AG04450 (cell line): Measurements from ENCODE around the gene GRK2. TPM values are rescaled to one million over a fixed set of nuclear protein-coding genes. Genes with fewer than 3 reads are reported as not detected.

Experiments used
- CTCF ChIA-PET: fragments of 300-600, 350-600 bp; formaldehyde crosslinking; extraction: SDS; loops from one replicate; lab custom pipeline; 2022; ENCODE audit warnings: antibody characterized with exemption, inconsistent platforms; lab: Charles Lee
- POLR2A ChIA-PET: fragments of 350-600 bp; formaldehyde crosslinking; extraction: SDS; loops from one replicate; lab custom pipeline; 2021; ENCODE audit warnings: antibody characterized with exemption, inconsistent platforms; lab: Yijun Ruan, JAX
- DNase-seq: peaks from one replicate; pipeline ENCODE4 v3.0.0-alpha.2; 2011; ENCODE audit warnings: low read depth, low spot score
- H3K27ac ChIP-seq: one replicate; pipeline ENCODE4 v1.5.1; 2012; ENCODE audit warnings: low read depth, low read length, control low read depth
- H3K27me3 ChIP-seq: one replicate; pipeline ENCODE4 v1.6.0; 2012; ENCODE audit warnings: low read length; ENCODE audit not compliant: control insufficient read depth, insufficient read depth
- H3K4me3 ChIP-seq: 2 replicates; pipeline ENCODE4 v1.5.1; 2011; ENCODE audit warnings: mild to moderate bottlenecking, low read depth, low read length, control low read depth
- H3K9me3 ChIP-seq: 2 replicates; pipeline ENCODE4 v1.5.1; 2012; ENCODE audit warnings: low read length; ENCODE audit not compliant: control insufficient read depth, insufficient read depth
- CTCF ChIP-seq: IDR thresholded peaks from 2 replicates; pipeline ENCODE4 v1.5.1; 2011; ENCODE audit warnings: low read depth, low read length, control low read depth, inconsistent platforms
- polyA plus RNA-seq: library from polyadenylated mRNA; depleted of rRNA; stranded (reverse); fragments of >200 nt; gene quantifications from 2 replicates; pipeline ENCODE4 v1.2.3, GENCODE V29; 2011

The GRK2 gene
- polyA plus RNA-seq, 1 experiment: 17.3 TPM

- peak; percentile 19; the same call in 1 of the 2 replicates for TF ChIP-seq CTCF
- CTCF ChIA-PET: interaction anchor here (0.8 to 1.4 kb wide), 5 partner anchors 23 to 186 kb away, joined by 3 to 6 read pairs (median 3); no protein-coding TSS in a partner anchor
- H3K4me3 ChIP-seq: peak overlapping the region; percentile 94
- POLR2A ChIA-PET: interaction anchor here (0.7 to 1.8 kb wide), 14 partner anchors 9 to 184 kb away, joined by 3 to 12 read pairs (median 4); partner anchors contain the start of genes ANKRD13D, CLCF1, KDM2A and PPP1CA
- peak; percentile 97 for DNase-seq
- no peaks in the 10 kb centered on the region for H3K9me3 ChIP-seq
- peak overlapping the region; percentile 96 for H3K27ac ChIP-seq
- no peaks in the 10 kb centered on the region for H3K27me3 ChIP-seq
Measured at GRCh38 chr11:67239783-67240575, 26.3 kb upstream of the GRK2 start.

GRCh38 chr11:67240576-67241389 is 25.5 kb upstream of the GRK2 start:
- peak; percentile 38 for DNase-seq
- H3K27me3 ChIP-seq: no peaks in the 10 kb centered on the region
- H3K4me3 ChIP-seq: peak overlapping the region; percentile 94
- H3K9me3 ChIP-seq: no peaks in the 10 kb centered on the region
- TF ChIP-seq CTCF: 0 out of 2 replicates have a peak, but pooled peaks have one; percentile 8
- ChIA-PET CTCF (interaction anchor here (1.0 kb wide), 1 partner anchor 21 kb away, joined by 3 read pairs; no protein-coding TSS in a partner anchor), POLR2A (interaction anchor here (0.5 to 1.8 kb wide), 8 partner anchors 10 to 397 kb away, joined by 3 to 12 read pairs (median 6); partner anchors contain the start of genes CLCF1, KDM2A and SSH3)
- H3K27ac ChIP-seq: peak overlapping the region; percentile 96

- no peak for DNase-seq
- CTCF ChIA-PET: interaction anchor here (1.4 kb wide), 1 partner anchor 20 kb away, joined by 3 read pairs; no protein-coding TSS in a partner anchor
- no peak for TF ChIP-seq CTCF
- Histone ChIP-seq H3K4me3 (no peak overlapping the region; the same call in 1 of the 2 replicates), H3K9me3 (no peaks in the 10 kb centered on the region), H3K27ac (no peak overlapping the region), H3K27me3 (no peaks in the 10 kb centered on the region)
- POLR2A ChIA-PET: no interaction called here
Measured at GRCh38 chr11:67242548-67242947, 23.7 kb upstream of the GRK2 start.

GRCh38 chr11:67243051-67243450 is 23.2 kb upstream of the GRK2 start:
- DNase-seq: no peak
- no peak for TF ChIP-seq CTCF
- Histone ChIP-seq H3K4me3 (no peak overlapping the region), H3K27me3 (no peaks in the 10 kb centered on the region), H3K27ac (no peak overlapping the region), H3K9me3 (no peaks in the 10 kb centered on the region)
- ChIA-PET POLR2A (no interaction called here), CTCF (interaction anchor here (1.0 to 1.4 kb wide), 2 partner anchors 19 to 162 kb away, joined by 3 read pairs; no protein-coding TSS in a partner anchor)
